Measurements from ENCODE around the gene CD163L1. TPM values are rescaled to one million over a fixed set of nuclear protein-coding genes. Genes with fewer than 3 reads are reported as not detected.

Gene CD163L1
- total and polyA plus RNA-seq, 9 of the 15 experiments (the other 6 are each of a cell fraction or from before 2014, with no cell fraction given), result 0.54 to 9.2 (median 2.0) TPM

DNA sequence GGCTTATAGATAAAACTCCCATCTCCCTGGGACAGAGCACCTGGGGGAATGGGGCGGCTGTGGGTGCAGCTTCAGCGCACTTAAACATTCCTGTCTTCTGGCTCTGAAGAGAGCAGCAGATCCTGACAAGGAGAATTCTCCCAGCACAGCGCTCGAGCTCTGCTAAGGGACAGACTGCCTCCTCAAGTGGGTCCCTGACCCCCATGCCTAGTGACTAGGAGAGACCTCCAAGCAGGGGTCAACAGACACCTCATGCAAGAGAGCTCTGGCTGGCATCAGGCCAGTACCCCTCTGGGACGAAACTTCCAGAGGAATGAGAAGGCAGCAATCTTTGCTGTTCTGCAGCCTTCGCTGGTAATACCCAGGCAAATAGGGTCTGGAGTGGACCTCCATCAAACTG lies 28.1 kb upstream of the CD163L1 start:
- ATAC-seq, result no peak
- Histone ChIP-seq H3K36me3 (ENCODE audit: control insufficient read depth, insufficient read depth, low read length) (no peaks in the 10 kb centered on the region), H3K79me2 (ENCODE audit: control insufficient read depth, insufficient read depth, low read length) (no peaks in the 10 kb centered on the region), H3K27me3 (ENCODE audit: control insufficient read depth in 2 of 2, insufficient read depth in 2 of 2, low read length in 2 of 2) (no peaks in the 10 kb centered on the region), H3K4me1 (replicated peaks in 1 of 2; ENCODE audit: control insufficient read depth in 2 of 2, insufficient read depth in 2 of 2, low read length in 2 of 2) (no peaks in the 10 kb centered on the region; a peak in 1 of 5 replicates), H3K9me3 (replicated peaks; ENCODE audit: control insufficient read depth, insufficient read depth, low read depth, low read length) (no peaks in the 10 kb centered on the region), H3K4me2 (ENCODE audit: insufficient read depth, low read length) (no peak overlapping the region), H4K20me1 (replicated peaks; ENCODE audit: control insufficient read depth, insufficient read depth, low read length) (no peaks in the 10 kb centered on the region), H3K9ac (ENCODE audit: insufficient read depth in 1 of 2, low read depth in 2 of 2, low read length in 2 of 2) (no peak overlapping the region), H3K9me1 (ENCODE audit: control insufficient read depth, insufficient read depth, low read length) (no peaks in the 10 kb centered on the region), H3K27ac (ENCODE audit: extremely low read depth, low read depth, low read length) (no peak overlapping the region), H3K4me3 (no peak overlapping the region), H2AFZ (ENCODE audit: low read depth, low read length) (no peak overlapping the region)
- no peak for DNase-seq (ENCODE audit: extremely low read depth in 1 of 4, low spot score in 3 of 4)
- intact Hi-C loops (cut with micrococcal nuclease), result no loop called here
- BruUV-seq (replicated peaks), result no TSS peak
- ChIA-PET CTCF (ENCODE audit: low intra/inter-chr PET ratio) (no interaction called here), POLR2A (no interaction called here)
- in situ Hi-C loops (cut with MboI), result no loop called here
- no peak for FAIRE-seq
- 0% methylated on average over 4 of the region's 6 CpGs for WGBS (ENCODE audit: insufficient coverage, low coverage, missing lambda C conversion rate)
- TF ChIP-seq, protein P1, sequence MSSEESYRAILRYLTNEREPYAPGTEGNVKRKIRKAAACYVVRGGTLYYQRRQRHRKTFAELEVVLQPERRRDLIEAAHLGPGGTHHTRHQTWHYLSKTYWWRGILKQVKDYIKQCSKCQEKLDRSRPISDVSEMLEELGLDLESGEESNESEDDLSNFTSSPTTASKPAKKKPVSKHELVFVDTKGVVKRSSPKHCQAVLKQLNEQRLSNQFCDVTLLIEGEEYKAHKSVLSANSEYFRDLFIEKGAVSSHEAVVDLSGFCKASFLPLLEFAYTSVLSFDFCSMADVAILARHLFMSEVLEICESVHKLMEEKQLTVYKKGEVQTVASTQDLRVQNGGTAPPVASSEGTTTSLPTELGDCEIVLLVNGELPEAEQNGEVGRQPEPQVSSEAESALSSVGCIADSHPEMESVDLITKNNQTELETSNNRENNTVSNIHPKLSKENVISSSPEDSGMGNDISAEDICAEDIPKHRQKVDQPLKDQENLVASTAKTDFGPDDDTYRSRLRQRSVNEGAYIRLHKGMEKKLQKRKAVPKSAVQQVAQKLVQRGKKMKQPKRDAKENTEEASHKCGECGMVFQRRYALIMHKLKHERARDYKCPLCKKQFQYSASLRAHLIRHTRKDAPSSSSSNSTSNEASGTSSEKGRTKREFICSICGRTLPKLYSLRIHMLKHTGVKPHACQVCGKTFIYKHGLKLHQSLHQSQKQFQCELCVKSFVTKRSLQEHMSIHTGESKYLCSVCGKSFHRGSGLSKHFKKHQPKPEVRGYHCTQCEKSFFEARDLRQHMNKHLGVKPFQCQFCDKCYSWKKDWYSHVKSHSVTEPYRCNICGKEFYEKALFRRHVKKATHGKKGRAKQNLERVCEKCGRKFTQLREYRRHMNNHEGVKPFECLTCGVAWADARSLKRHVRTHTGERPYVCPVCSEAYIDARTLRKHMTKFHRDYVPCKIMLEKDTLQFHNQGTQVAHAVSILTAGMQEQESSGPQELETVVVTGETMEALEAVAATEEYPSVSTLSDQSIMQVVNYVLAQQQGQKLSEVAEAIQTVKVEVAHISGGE (CRISPR knock-in tag; IDR thresholded peaks at IDR 0.05), result no peak
- TF ChIP-seq NBN (IDR thresholded peaks at IDR 0.05; ENCODE audit: low read depth), result no peak
- no peak for TF ChIP-seq ZNF75A (CRISPR knock-in tag; IDR thresholded peaks at IDR 0.05)
- no peak for TF ChIP-seq HDAC6 (IDR thresholded peaks at IDR 0.05; ENCODE audit: low read depth, low read length)
- no peak for TF ChIP-seq THRAP3 (IDR thresholded peaks at IDR 0.05; ENCODE audit: borderline replicate concordance)
- TF ChIP-seq, protein P2, sequence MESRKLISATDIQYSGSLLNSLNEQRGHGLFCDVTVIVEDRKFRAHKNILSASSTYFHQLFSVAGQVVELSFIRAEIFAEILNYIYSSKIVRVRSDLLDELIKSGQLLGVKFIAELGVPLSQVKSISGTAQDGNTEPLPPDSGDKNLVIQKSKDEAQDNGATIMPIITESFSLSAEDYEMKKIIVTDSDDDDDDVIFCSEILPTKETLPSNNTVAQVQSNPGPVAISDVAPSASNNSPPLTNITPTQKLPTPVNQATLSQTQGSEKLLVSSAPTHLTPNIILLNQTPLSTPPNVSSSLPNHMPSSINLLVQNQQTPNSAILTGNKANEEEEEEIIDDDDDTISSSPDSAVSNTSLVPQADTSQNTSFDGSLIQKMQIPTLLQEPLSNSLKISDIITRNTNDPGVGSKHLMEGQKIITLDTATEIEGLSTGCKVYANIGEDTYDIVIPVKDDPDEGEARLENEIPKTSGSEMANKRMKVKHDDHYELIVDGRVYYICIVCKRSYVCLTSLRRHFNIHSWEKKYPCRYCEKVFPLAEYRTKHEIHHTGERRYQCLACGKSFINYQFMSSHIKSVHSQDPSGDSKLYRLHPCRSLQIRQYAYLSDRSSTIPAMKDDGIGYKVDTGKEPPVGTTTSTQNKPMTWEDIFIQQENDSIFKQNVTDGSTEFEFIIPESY (CRISPR knock-in tag; IDR thresholded peaks at IDR 0.05), result no peak
- TF ChIP-seq, protein P3, sequence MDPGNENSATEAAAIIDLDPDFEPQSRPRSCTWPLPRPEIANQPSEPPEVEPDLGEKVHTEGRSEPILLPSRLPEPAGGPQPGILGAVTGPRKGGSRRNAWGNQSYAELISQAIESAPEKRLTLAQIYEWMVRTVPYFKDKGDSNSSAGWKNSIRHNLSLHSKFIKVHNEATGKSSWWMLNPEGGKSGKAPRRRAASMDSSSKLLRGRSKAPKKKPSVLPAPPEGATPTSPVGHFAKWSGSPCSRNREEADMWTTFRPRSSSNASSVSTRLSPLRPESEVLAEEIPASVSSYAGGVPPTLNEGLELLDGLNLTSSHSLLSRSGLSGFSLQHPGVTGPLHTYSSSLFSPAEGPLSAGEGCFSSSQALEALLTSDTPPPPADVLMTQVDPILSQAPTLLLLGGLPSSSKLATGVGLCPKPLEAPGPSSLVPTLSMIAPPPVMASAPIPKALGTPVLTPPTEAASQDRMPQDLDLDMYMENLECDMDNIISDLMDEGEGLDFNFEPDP (CRISPR knock-in tag; IDR thresholded peaks at IDR 0.05), result no peak
- TF ChIP-seq MAZ (CRISPR knock-in tag; conservative IDR thresholded peaks at IDR 0.05 in 1 of 2, IDR thresholded peaks at IDR 0.05 in 1 of 2), result no peak
- TF ChIP-seq ZKSCAN1 (IDR thresholded peaks at IDR 0.05; ENCODE audit: low read depth, low read length), result no peak
- TF ChIP-seq RBM17 (IDR thresholded peaks at IDR 0.05; ENCODE audit: borderline replicate concordance, low read depth, low read length), result no peak
- TF ChIP-seq, protein P4, sequence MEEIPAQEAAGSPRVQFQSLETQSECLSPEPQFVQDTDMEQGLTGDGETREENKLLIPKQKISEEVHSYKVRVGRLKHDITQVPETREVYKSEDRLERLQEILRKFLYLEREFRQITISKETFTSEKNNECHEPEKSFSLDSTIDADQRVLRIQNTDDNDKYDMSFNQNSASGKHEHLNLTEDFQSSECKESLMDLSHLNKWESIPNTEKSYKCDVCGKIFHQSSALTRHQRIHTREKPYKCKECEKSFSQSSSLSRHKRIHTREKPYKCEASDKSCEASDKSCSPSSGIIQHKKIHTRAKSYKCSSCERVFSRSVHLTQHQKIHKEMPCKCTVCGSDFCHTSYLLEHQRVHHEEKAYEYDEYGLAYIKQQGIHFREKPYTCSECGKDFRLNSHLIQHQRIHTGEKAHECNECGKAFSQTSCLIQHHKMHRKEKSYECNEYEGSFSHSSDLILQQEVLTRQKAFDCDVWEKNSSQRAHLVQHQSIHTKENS (CRISPR knock-in tag; IDR thresholded peaks at IDR 0.05), result no peak
- no peak for TF ChIP-seq HSF4 (CRISPR knock-in tag; IDR thresholded peaks at IDR 0.05; ENCODE audit: borderline replicate concordance)

All from K562 (cell line).